ENCODE measurements around the gene RSRC1.

DNA sequence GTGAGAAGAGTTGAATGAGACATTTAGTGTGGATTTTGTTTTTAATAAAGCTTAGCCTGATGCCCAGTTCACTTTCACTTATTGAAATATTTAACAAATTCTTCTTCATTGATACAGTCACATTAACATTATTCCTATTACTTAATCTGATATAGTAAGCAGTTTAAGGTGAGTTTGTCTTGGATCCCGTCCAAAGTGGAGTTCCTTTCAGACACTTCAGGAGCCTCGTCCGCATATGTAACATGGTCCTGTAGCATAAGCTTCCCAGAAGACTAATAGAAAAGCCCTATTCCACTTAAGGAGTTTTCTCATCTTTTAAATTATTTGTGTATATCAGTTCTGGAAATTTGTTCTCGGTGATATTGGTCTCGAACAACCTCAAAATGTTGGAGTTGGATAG, 421.4 kb downstream of the RSRC1 start:
- TF ChIP-seq, protein P1, sequence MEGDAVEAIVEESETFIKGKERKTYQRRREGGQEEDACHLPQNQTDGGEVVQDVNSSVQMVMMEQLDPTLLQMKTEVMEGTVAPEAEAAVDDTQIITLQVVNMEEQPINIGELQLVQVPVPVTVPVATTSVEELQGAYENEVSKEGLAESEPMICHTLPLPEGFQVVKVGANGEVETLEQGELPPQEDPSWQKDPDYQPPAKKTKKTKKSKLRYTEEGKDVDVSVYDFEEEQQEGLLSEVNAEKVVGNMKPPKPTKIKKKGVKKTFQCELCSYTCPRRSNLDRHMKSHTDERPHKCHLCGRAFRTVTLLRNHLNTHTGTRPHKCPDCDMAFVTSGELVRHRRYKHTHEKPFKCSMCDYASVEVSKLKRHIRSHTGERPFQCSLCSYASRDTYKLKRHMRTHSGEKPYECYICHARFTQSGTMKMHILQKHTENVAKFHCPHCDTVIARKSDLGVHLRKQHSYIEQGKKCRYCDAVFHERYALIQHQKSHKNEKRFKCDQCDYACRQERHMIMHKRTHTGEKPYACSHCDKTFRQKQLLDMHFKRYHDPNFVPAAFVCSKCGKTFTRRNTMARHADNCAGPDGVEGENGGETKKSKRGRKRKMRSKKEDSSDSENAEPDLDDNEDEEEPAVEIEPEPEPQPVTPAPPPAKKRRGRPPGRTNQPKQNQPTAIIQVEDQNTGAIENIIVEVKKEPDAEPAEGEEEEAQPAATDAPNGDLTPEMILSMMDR (IDR thresholded peaks at IDR 0.05; ENCODE audit: insufficient read depth, low read length, poor library complexity, severe bottlenecking), result no peak
- TF ChIP-seq EZH2phosphoT487 (conservative IDR thresholded peaks at IDR 0.05; ENCODE audit: low read length), result no peak

All from SU-DHL-6 (cell line).